Upper lobe of left lung (tissue), 6 donors: ENCODE results near the gene APOC4. TPM values are rescaled to one million over a fixed set of nuclear protein-coding genes. Genes with fewer than 3 reads are reported as not detected.

Experiments
- ATAC-seq, 2 donors: fragments of 200-7000 bp; cut with Tn5 transposase; one replicate each; pipeline ENCODE4 v1.9.1; 2022; ENCODE audit warnings: mild to moderate bottlenecking in 2 of 2, moderate library complexity in 2 of 2; ENCODE audit not compliant: low FRiP score in 2 of 2
- DNase-seq, 2 donors: peaks; one replicate each; pipeline ENCODE4 v3.0.0-alpha.2; 2019 to 2020
- H3K27ac ChIP-seq, 4 donors: fragments of 200-600 bp; sonication (generic); one replicate each; pipeline ENCODE4 v1.5.1; 2016 to 2019
- H3K27me3 ChIP-seq, 4 donors: fragments of 200-600 bp; sonication (generic); one replicate each; pipeline ENCODE4 v1.5.1; 2017 to 2019
- H3K36me3 ChIP-seq, 4 donors: fragments of 200-600 bp; sonication (generic); one replicate each; pipeline ENCODE4 v1.5.1; 2016 to 2019
- H3K4me1 ChIP-seq, 4 donors: fragments of 200-600 bp; sonication (generic); one replicate each; pipeline ENCODE4 v1.5.1; 2018 to 2019
- H3K4me3 ChIP-seq, 4 donors: fragments of 200-600 bp; sonication (generic); one replicate each; pipeline ENCODE4 v1.5.1; 2017 to 2019; ENCODE audit warnings: mild to moderate bottlenecking in 2 of 4, moderate library complexity in 1 of 4
- H3K9me3 ChIP-seq, 4 donors: fragments of 200-600 bp; sonication (generic); one replicate each; pipeline ENCODE4 v1.5.1; 2018 to 2019
- CTCF ChIP-seq, 6 experiments: fragments of 450-650 bp in 4 of 6; fragments of 200-600 bp in 2 of 6; sonication (generic) in 2 of 6; IDR thresholded peaks; one replicate each; pipeline ENCODE4 v1.5.1; 2016 to 2019; ENCODE audit warnings: antibody characterized with exemption in 6 of 6
- EP300 ChIP-seq, 4 donors: sonication (generic); formaldehyde crosslinking; IDR thresholded peaks; one replicate each; pipeline ENCODE4 v1.5.1; 2017; ENCODE audit warnings: antibody characterized with exemption in 4 of 4, control low read depth in 2 of 4
- POLR2A ChIP-seq, 4 donors: fragments of 450-650 bp; IDR thresholded peaks; one replicate each; pipeline ENCODE4 v1.5.1; 2016 to 2017; ENCODE audit warnings: antibody characterized with exemption in 4 of 4, mild to moderate bottlenecking in 2 of 4
- POLR2AphosphoS5 ChIP-seq, 2 donors: sonication (generic); formaldehyde crosslinking; IDR thresholded peaks; one replicate each; pipeline ENCODE4 v1.5.1; 2017; ENCODE audit warnings: antibody characterized with exemption in 2 of 2
- WGBS, 2 donors: methylation state at CpG; one replicate each; pipeline ENCODE4 v1.1.5; 2017 to 2018; 5-methylcytosine and 5-hydroxymethylcytosine counted together
- total RNA-seq, 6 donors: library from RNA; depleted of rRNA in 4 of 6; stranded (reverse); fragments of >200 nt in 4 of 6; gene quantifications; one replicate each; pipeline versions ENCODE4 v1.1.0 to v1.2.1, GENCODE V29; 2016 to 2021
- donor health status: DM: no; HTN: no; CAD: no; lungs with moderate emphysema.
- donor health status: DM: no; HTN: yes; CAD: no; lungs with severe emphysema.

Gene APOC4
- total RNA-seq, 6 donors from 2014 or later: 0.49 to 2.7 TPM; not detected in 4

- WGBS, 2 donors: 25 to 33% methylated on average over 13 of the region's 13 CpGs
- Histone ChIP-seq H3K4me1 (peaks cover 27 to 39% (median 32%) of the 10 kb centered on the region in 4 donors), H3K4me3 (peak overlapping the region; percentile 71 to 96 (median 86)), H3K27me3 (no peaks in the 10 kb centered on the region), H3K9me3 (no peaks in the 10 kb centered on the region), H3K36me3 (peaks cover 0 to 9% (median 1%) of the 10 kb centered on the region in 4 donors), H3K27ac (peak overlapping the region; percentile 82 to 97 (median 94))
- TF ChIP-seq EP300 (IDR thresholded peaks at IDR 0.05) (no peak), CTCF (IDR thresholded peaks at IDR 0.05) (no peak), POLR2A (IDR thresholded peaks at IDR 0.05) (no peak), POLR2AphosphoS5 (IDR thresholded peaks at IDR 0.05) (no peak)
- DNase-seq (no peak), ATAC-seq (no peak)
These were observed 12.2 kb downstream of the APOC4 start for GRCh38 chr19:44954278-44954648.

GRCh38 chr19:44954649-44955504 lies 12.8 kb downstream of the APOC4 start, which contains the start of gene CLPTM1:
Gene CLPTM1, plus strand, starts transcription at chr19:44955380. Its CDS starts 16 bp downstream, at chr19:44955396.
- peaks cover 0 to 9% (median 0%) of the 10 kb centered on the region in 4 donors for H3K36me3 ChIP-seq
- peak; percentile 95 to 98 for DNase-seq
- H3K9me3 ChIP-seq: no peaks in the 10 kb centered on the region
- H3K27ac ChIP-seq: peak within 1 kb of the TSS; percentile 82 to 97 (median 94)
- no peaks in the 10 kb centered on the region for H3K27me3 ChIP-seq
- 1% methylated on average over 39 to 50 of the region's 65 CpGs for WGBS, 2 donors
- H3K4me1 ChIP-seq: peaks cover 27 to 39% (median 32%) of the 10 kb centered on the region in 4 donors
- TF ChIP-seq POLR2AphosphoS5 (IDR thresholded peaks at IDR 0.05): peak; percentile 89 to 93
- peak in 2 of 6 experiments; percentile 12 to 21 for TF ChIP-seq CTCF (IDR thresholded peaks at IDR 0.05)
- TF ChIP-seq EP300 (IDR thresholded peaks at IDR 0.05): no peak
- TF ChIP-seq POLR2A (IDR thresholded peaks at IDR 0.05): peak in 2 of 4 donors; percentile 72 to 80
- peak within 1 kb of the TSS; percentile 78 to 98 (median 96) for H3K4me3 ChIP-seq
- ATAC-seq: peak; percentile 96 to 98

- Histone ChIP-seq H3K9me3 (no peaks in the 10 kb centered on the region), H3K27ac (peak overlapping the region; percentile 82 to 97 (median 94)), H3K36me3 (peaks cover 0 to 8% (median 0%) of the 10 kb centered on the region in 4 donors), H3K27me3 (no peaks in the 10 kb centered on the region), H3K4me1 (peaks cover 27 to 39% (median 32%) of the 10 kb centered on the region in 4 donors), H3K4me3 (peak overlapping the region; percentile 78 to 98 (median 96))
- DNase-seq (no peak), ATAC-seq (peak in 1 of 2 donors; percentile 51)
- no peak for TF ChIP-seq POLR2A (IDR thresholded peaks at IDR 0.05)
- TF ChIP-seq CTCF (IDR thresholded peaks at IDR 0.05): no peak
- TF ChIP-seq EP300 (IDR thresholded peaks at IDR 0.05): no peak
- no peak for TF ChIP-seq POLR2AphosphoS5 (IDR thresholded peaks at IDR 0.05)
- WGBS, 2 donors: 5 to 6% methylated on average over 20 to 22 of the region's 40 CpGs
These were observed 13.7 kb downstream of the APOC4 start for GRCh38 chr19:44955505-44956439.

GRCh38 chr19:44957526-44957925 lies 15.5 kb downstream of the APOC4 start:
- H3K9me3 ChIP-seq: no peaks in the 10 kb centered on the region
- no peak overlapping the region for H3K27ac ChIP-seq

More at GRCh38 chr19:44957526-44957925, 15.5 kb downstream of the APOC4 start:
- H3K36me3 ChIP-seq: peaks cover 0 to 23% (median 8%) of the 10 kb centered on the region in 4 donors
- DNase-seq (no peak), ATAC-seq (no peak)
- WGBS, 2 donors: 80 to 84% methylated on average over 6 to 7 of the region's 7 CpGs
- no peaks in the 10 kb centered on the region for H3K27me3 ChIP-seq
- peaks cover 24 to 30% (median 28%) of the 10 kb centered on the region in 4 donors for H3K4me1 ChIP-seq
- TF ChIP-seq CTCF (IDR thresholded peaks at IDR 0.05) (no peak), POLR2A (IDR thresholded peaks at IDR 0.05) (no peak), EP300 (IDR thresholded peaks at IDR 0.05) (no peak), POLR2AphosphoS5 (IDR thresholded peaks at IDR 0.05) (no peak)
- H3K4me3 ChIP-seq: no peak overlapping the region
